ENCODE measurements around the gene CCDC88A. TPM values are rescaled to one million over a fixed set of nuclear protein-coding genes. Genes with fewer than 3 reads are reported as not detected.

The CCDC88A gene
- total and polyA plus RNA-seq, 2 experiments from 2014 or later, result 30.4 to 32.4 TPM

- TF ChIP-seq EZH2phosphoT487 (IDR thresholded peaks at IDR 0.05; ENCODE audit: insufficient read depth, low read depth), result no peak
- TF ChIP-seq EZH2 (IDR thresholded peaks at IDR 0.05; ENCODE audit: insufficient read depth, poor library complexity, severe bottlenecking), result no peak
- no peak for DNase-seq
- no peak overlapping the region for H3K4me2 ChIP-seq (ENCODE audit: unreplicated experiment)
- peaks cover 12% of the 10 kb centered on the region for H3K4me1 ChIP-seq (ENCODE audit: insufficient read depth)
- H3K27me3 ChIP-seq (replicated peaks; ENCODE audit: insufficient read depth), result no peaks in the 10 kb centered on the region
- peaks cover 12% of the 10 kb centered on the region for H3K79me2 ChIP-seq (ENCODE audit: insufficient read depth)
- no peak overlapping the region for H3K27ac ChIP-seq
- H4K20me1 ChIP-seq (ENCODE audit: insufficient read depth), result no peaks in the 10 kb centered on the region
- 0 out of 2 replicates have a peak overlapping the region, but pooled peaks have one; percentile 15 for H2AFZ ChIP-seq
- 64 to 66% methylated on average over 4 of the region's 4 CpGs for WGBS, 2 experiments (ENCODE audit: low coverage in 1 of 2, low lambda C conversion rate in 2 of 2, missing lambda C conversion rate in 2 of 2)
- in situ Hi-C loops (cut with MboI), result no loop called here
- no peak overlapping the region for H3K4me3 ChIP-seq
- H3K9me2 ChIP-seq (ENCODE audit: insufficient read depth), result no peaks in the 10 kb centered on the region
- H3K36me3 ChIP-seq (ENCODE audit: low read depth), result no peaks in the 10 kb centered on the region
- H3K9ac ChIP-seq, result no peak overlapping the region
- peaks cover 8% of the 10 kb centered on the region for H3F3A ChIP-seq (ENCODE audit: insufficient read depth)
- H3K9me3 ChIP-seq (ENCODE audit: low read depth), result no peaks in the 10 kb centered on the region
Measured at GRCh38 chr2:55422876-55423665, 3.4 kb upstream of the CCDC88A start.

- no peak overlapping the region for H3K27ac ChIP-seq
- no peak for DNase-seq
- H3K36me3 ChIP-seq (ENCODE audit: low read depth), result no peaks in the 10 kb centered on the region
- peak overlapping the region; percentile 86 for H2AFZ ChIP-seq
- H3K9ac ChIP-seq, result no peak overlapping the region
- in situ Hi-C loops (cut with MboI), result no loop called here
- 92 to 96% methylated on average over 5 of the region's 5 CpGs for WGBS, 2 experiments (ENCODE audit: low coverage in 1 of 2, low lambda C conversion rate in 2 of 2, missing lambda C conversion rate in 2 of 2)
- H3K27me3 ChIP-seq (replicated peaks; ENCODE audit: insufficient read depth), result no peaks in the 10 kb centered on the region
- H3K9me3 ChIP-seq (ENCODE audit: low read depth), result no peaks in the 10 kb centered on the region
- peaks cover 21% of the 10 kb centered on the region for H3K4me1 ChIP-seq (ENCODE audit: insufficient read depth)
- peaks cover 8% of the 10 kb centered on the region for H3F3A ChIP-seq (ENCODE audit: insufficient read depth)
- H3K4me3 ChIP-seq, result no peak overlapping the region
- H3K9me2 ChIP-seq (ENCODE audit: insufficient read depth), result no peaks in the 10 kb centered on the region
- H3K79me2 ChIP-seq (ENCODE audit: insufficient read depth), result peaks cover 30% of the 10 kb centered on the region
- H4K20me1 ChIP-seq (ENCODE audit: insufficient read depth), result no peaks in the 10 kb centered on the region
- no peak overlapping the region for H3K4me2 ChIP-seq (ENCODE audit: unreplicated experiment)
- no peak for TF ChIP-seq EZH2 (IDR thresholded peaks at IDR 0.05; ENCODE audit: insufficient read depth, poor library complexity, severe bottlenecking)
- no peak for TF ChIP-seq EZH2phosphoT487 (IDR thresholded peaks at IDR 0.05; ENCODE audit: insufficient read depth, low read depth)
Measured at GRCh38 chr2:55421326-55421725, 1.7 kb upstream of the CCDC88A start.

- in situ Hi-C loops (cut with MboI), result no loop called here
- Histone ChIP-seq H3K36me3 (ENCODE audit: low read depth) (no peaks in the 10 kb centered on the region), H3F3A (ENCODE audit: insufficient read depth) (peaks cover 8% of the 10 kb centered on the region), H3K27me3 (replicated peaks; ENCODE audit: insufficient read depth) (no peaks in the 10 kb centered on the region), H4K20me1 (ENCODE audit: insufficient read depth) (no peaks in the 10 kb centered on the region), H3K27ac (no peak overlapping the region), H3K9ac (peak overlapping the region; percentile 72), H3K4me1 (ENCODE audit: insufficient read depth) (peaks cover 24% of the 10 kb centered on the region), H3K9me2 (ENCODE audit: insufficient read depth) (no peaks in the 10 kb centered on the region), H3K4me2 (ENCODE audit: unreplicated experiment) (peak overlapping the region; percentile 81), H3K9me3 (ENCODE audit: low read depth) (no peaks in the 10 kb centered on the region), H3K79me2 (ENCODE audit: insufficient read depth) (peaks cover 33% of the 10 kb centered on the region), H3K4me3 (peak overlapping the region; percentile 89), H2AFZ (peak overlapping the region; percentile 86)
- DNase-seq, result peak; percentile 17
- 25 to 27% methylated on average over 6 of the region's 6 CpGs for WGBS, 2 experiments (ENCODE audit: low coverage in 1 of 2, low lambda C conversion rate in 2 of 2, missing lambda C conversion rate in 2 of 2)
- TF ChIP-seq EZH2phosphoT487 (IDR thresholded peaks at IDR 0.05; ENCODE audit: insufficient read depth, low read depth), result no peak
- no peak for TF ChIP-seq EZH2 (IDR thresholded peaks at IDR 0.05; ENCODE audit: insufficient read depth, poor library complexity, severe bottlenecking)
Measured at GRCh38 chr2:55420871-55421270, 1.2 kb upstream of the CCDC88A start.

- Histone ChIP-seq H3K36me3 (ENCODE audit: low read depth) (no peaks in the 10 kb centered on the region), H3K9me2 (ENCODE audit: insufficient read depth) (no peaks in the 10 kb centered on the region), H3F3A (ENCODE audit: insufficient read depth) (peaks cover 8% of the 10 kb centered on the region), H2AFZ (peak overlapping the region; percentile 86), H3K27me3 (replicated peaks; ENCODE audit: insufficient read depth) (no peaks in the 10 kb centered on the region), H3K9ac (peak overlapping the region; percentile 72), H3K4me1 (ENCODE audit: insufficient read depth) (peaks cover 27% of the 10 kb centered on the region), H3K79me2 (ENCODE audit: insufficient read depth) (peaks cover 38% of the 10 kb centered on the region), H4K20me1 (ENCODE audit: insufficient read depth) (no peaks in the 10 kb centered on the region), H3K27ac (peak overlapping the region; percentile 17), H3K4me3 (peak overlapping the region; percentile 89), H3K4me2 (ENCODE audit: unreplicated experiment) (peak overlapping the region; percentile 81), H3K9me3 (ENCODE audit: low read depth) (no peaks in the 10 kb centered on the region)
- peak; percentile 68 for DNase-seq
- in situ Hi-C loops (cut with MboI), result no loop called here
- TF ChIP-seq EZH2 (IDR thresholded peaks at IDR 0.05; ENCODE audit: insufficient read depth, poor library complexity, severe bottlenecking) (no peak), EZH2phosphoT487 (IDR thresholded peaks at IDR 0.05; ENCODE audit: insufficient read depth, low read depth) (no peak)
- 0 to 2% methylated on average over 3 of the region's 3 CpGs for WGBS, 2 experiments (ENCODE audit: low coverage in 1 of 2, low lambda C conversion rate in 2 of 2, missing lambda C conversion rate in 2 of 2)
Measured at GRCh38 chr2:55420439-55420725, 726 bp upstream of the CCDC88A start.
